ENCODE measurements around the gene ADPRHL1.

The ADPRHL1 gene

DNA sequence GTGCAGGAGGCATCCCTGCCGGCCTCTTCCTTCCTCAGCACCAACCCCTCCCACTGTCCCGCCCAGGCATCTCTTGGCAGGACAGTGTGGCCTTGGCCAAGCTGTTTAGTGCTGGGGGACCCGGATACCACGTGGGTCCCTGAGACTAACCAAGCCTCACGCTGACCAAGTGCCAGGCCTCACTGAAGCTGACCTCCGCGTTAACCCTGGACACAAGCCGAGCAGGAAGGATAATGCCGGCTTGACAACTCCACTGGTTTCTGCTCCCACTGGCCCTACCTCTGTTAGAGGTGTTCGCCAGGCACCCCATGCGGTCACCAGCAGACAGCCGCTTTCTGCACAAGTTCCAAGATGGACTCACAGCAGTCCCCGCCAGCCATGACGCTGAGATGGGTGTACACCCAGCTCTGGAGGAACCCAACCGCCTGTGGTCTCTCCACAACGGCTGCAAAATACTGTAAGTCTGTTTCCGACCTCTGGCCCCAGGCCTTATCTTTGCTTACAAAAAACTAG is 101.7 kb downstream of the ADPRHL1 start:
- no peak for DNase-seq (ENCODE audit: low read depth in 2 of 2)

DNA sequence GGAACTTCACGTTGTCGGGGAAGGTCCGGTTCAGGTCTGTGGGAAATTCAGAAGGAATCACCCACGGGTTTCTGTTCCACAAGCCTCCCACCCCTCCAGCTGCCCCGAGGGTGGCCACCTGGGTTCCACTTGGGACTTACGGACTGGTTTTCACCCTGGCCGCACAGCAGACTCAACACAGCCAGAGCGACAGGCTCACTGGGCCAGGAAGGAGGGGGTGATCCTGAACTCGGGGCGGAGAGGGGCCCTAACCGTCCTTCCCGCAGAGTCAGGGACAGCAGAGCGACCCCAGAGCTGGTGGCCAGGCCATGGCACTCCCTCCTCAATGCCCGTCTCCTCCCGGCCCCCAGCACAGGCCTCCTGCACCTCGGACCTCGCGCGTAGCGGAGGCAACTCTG is 102.4 kb downstream of the ADPRHL1 start:
- DNase-seq (ENCODE audit: low read depth in 2 of 2), result no peak

DNA sequence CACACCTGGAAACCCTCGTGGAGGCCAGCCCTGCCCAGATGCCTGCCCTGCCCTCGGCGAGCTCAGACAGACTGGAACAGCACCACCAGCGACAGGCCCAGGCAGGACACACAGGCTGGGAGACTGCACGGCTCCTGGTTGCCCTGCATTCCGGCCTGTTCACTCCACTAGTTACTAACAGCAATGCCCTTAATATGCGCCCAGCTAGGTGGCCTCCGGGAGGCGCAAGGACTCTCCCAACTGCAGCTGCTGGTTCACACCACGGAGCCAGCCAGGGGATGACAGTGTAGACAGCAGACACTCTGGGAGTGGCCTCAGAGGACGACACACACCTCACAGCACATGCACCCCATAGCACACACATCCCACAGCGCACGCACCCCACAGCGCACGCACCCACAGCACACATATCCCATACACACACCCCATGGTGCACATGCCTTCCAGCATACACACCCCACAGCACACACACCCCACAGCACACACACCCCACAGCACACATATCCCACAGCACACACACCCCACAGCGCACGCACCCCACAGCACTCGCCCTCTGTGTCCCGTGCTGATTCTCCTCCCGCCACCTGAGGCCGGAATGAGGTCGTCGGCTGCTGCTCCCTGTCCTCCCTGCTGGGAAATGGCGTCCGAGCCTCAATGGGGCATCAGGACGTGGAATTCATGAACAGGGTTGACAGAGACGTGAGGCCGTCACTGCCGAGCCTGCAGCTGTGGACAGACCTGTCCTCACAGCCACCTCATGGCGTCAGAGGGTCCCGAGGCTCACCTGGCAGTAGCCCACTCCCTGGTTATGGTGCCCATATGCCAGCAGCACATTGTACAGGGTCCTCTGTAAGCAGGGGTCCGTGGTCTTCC is 103.0 kb downstream of the ADPRHL1 start:
- no peak for DNase-seq (ENCODE audit: low read depth in 2 of 2)
